HEK293 (cell line): ENCODE data around the gene FRA10AC1.

ENCODE experiments used
- CTCF ChIA-PET: fragments of 350-600 bp; formaldehyde crosslinking; extraction: SDS; loops from one replicate; lab custom pipeline; 2021; ENCODE audit warnings: antibody characterized with exemption; lab: Yijun Ruan, JAX
- POLR2A ChIA-PET: fragments of 300-600 bp; formaldehyde crosslinking; extraction: SDS; loops from one replicate; lab custom pipeline; 2020; ENCODE audit warnings: antibody characterized with exemption, inconsistent platforms; lab: Yijun Ruan, JAX
- H3K27ac ChIP-seq: fragments of 200-500 bp; sonication (Bioruptor generic); 2 replicates; pipeline ENCODE4 v1.5.1; 2014; ENCODE audit warnings: low read depth, low read length, control low read depth, inconsistent platforms; ENCODE audit errors: extremely low read depth
- H3K36me3 ChIP-seq, 2 experiments: fragments of 200-500 bp in 1 of 2; sonication (Bioruptor generic) in 1 of 2; 1 replicate in 1 of 2; 2 replicates in 1 of 2; pipeline ENCODE4 v1.5.1; 2014 to 2017; ENCODE audit warnings: inconsistent platforms in 2 of 2, low read length in 2 of 2; ENCODE audit not compliant: control insufficient read depth in 2 of 2, insufficient read depth in 1 of 2
- H3K4me1 ChIP-seq: fragments of 200-500 bp; sonication (Bioruptor generic); 2 replicates; pipeline ENCODE4 v1.5.1; 2014; ENCODE audit warnings: mild to moderate bottlenecking, low read length, inconsistent platforms; ENCODE audit not compliant: control insufficient read depth, insufficient read depth
- H3K4me3 ChIP-seq: 2 replicates; pipeline ENCODE4 v1.5.1; 2011; ENCODE audit warnings: low read depth, mild to moderate bottlenecking, control low read depth, low read length, moderate library complexity
- H3K9me3 ChIP-seq: fragments of 200-500 bp; sonication (Bioruptor generic); 2 replicates; pipeline ENCODE4 v1.5.1; 2014; ENCODE audit warnings: low read depth, low read length, inconsistent platforms; ENCODE audit not compliant: control insufficient read depth, insufficient read depth
- HOXD13 ChIP-seq: sonication (generic); formaldehyde crosslinking; IDR thresholded peaks from 2 replicates; pipeline ENCODE4 v1.8.0; 2022; ENCODE audit warnings: missing genetic modification reagents, borderline replicate concordance
- ZEB2 ChIP-seq: fragments of 450-650 bp; formaldehyde crosslinking; IDR thresholded peaks from 2 replicates; pipeline ENCODE4 v1.5.1; 2016; ENCODE audit warnings: missing biosample characterization, missing genetic modification characterization
- ZFHX2 ChIP-seq: fragments of 450-650 bp; formaldehyde crosslinking; conservative IDR thresholded peaks from 2 replicates; pipeline ENCODE4 v1.5.1; 2016; ENCODE audit warnings: missing biosample characterization, missing genetic modification characterization
- ZNF10 ChIP-seq: fragments of 450-650 bp; formaldehyde crosslinking; IDR thresholded peaks from 2 replicates; pipeline ENCODE4 v1.5.1; 2017; ENCODE audit warnings: missing biosample characterization, missing genetic modification characterization
- ZNF155 ChIP-seq: fragments of 450-650 bp; formaldehyde crosslinking; IDR thresholded peaks from 2 replicates; pipeline ENCODE4 v1.5.1; 2016; ENCODE audit warnings: missing biosample characterization, missing genetic modification characterization
- ZNF341 ChIP-seq: fragments of 450-650 bp; formaldehyde crosslinking; IDR thresholded peaks from 2 replicates; pipeline ENCODE4; 2016; ENCODE audit warnings: low read depth, missing biosample characterization, missing genetic modification characterization
- ZNF37A ChIP-seq: fragments of 450-650 bp; IDR thresholded peaks from 2 replicates; pipeline ENCODE4 v1.5.1; 2018; ENCODE audit warnings: missing biosample characterization, missing genetic modification characterization
- ZNF416 ChIP-seq: fragments of 450-650 bp; formaldehyde crosslinking; IDR thresholded peaks from 2 replicates; pipeline ENCODE4 v1.5.1; 2016; ENCODE audit warnings: missing biosample characterization, missing genetic modification characterization
- ZNF423 ChIP-seq: fragments of 450-650 bp; formaldehyde crosslinking; IDR thresholded peaks from 2 replicates; pipeline ENCODE4 v1.5.1; 2016; ENCODE audit warnings: missing biosample characterization, missing genetic modification characterization
- ZNF670 ChIP-seq: fragments of 450-650 bp; formaldehyde crosslinking; IDR thresholded peaks from 2 replicates; pipeline ENCODE4 v1.5.1; 2016; ENCODE audit warnings: missing biosample characterization, missing genetic modification characterization, low read depth
- ZNF792 ChIP-seq: fragments of 450-650 bp; formaldehyde crosslinking; IDR thresholded peaks from 2 replicates; pipeline ENCODE4 v1.5.1; 2016; ENCODE audit warnings: missing biosample characterization, missing genetic modification characterization
- ZNF843 ChIP-seq: fragments of 450-650 bp; formaldehyde crosslinking; IDR thresholded peaks from 2 replicates; pipeline ENCODE4 v1.5.1; 2016; ENCODE audit warnings: missing biosample characterization, missing genetic modification characterization
- TF ChIP-seq, protein P1 (sequence below): fragments of 450-650 bp; formaldehyde crosslinking; optimal IDR thresholded peaks from 2 replicates; pipeline ENCODE3; 2016; ENCODE audit warnings: missing biosample characterization, mild to moderate bottlenecking, missing genetic modification characterization
- TF ChIP-seq, protein P2 (sequence below): fragments of 450-650 bp; formaldehyde crosslinking; IDR thresholded peaks from 2 replicates; pipeline ENCODE4 v1.5.1; 2016; ENCODE audit warnings: missing biosample characterization, missing genetic modification characterization, low read depth
- TF ChIP-seq, protein P3 (sequence below): fragments of 450-650 bp; formaldehyde crosslinking; IDR thresholded peaks from 2 replicates; pipeline ENCODE4 v1.5.1; 2016; ENCODE audit warnings: missing biosample characterization, missing genetic modification characterization
- TF ChIP-seq, protein P4 (sequence below): fragments of 450-650 bp; formaldehyde crosslinking; IDR thresholded peaks from 2 replicates; pipeline ENCODE4 v1.5.1; 2016; ENCODE audit warnings: missing biosample characterization, missing genetic modification characterization, borderline replicate concordance

FRA10AC1 gene

DNA sequence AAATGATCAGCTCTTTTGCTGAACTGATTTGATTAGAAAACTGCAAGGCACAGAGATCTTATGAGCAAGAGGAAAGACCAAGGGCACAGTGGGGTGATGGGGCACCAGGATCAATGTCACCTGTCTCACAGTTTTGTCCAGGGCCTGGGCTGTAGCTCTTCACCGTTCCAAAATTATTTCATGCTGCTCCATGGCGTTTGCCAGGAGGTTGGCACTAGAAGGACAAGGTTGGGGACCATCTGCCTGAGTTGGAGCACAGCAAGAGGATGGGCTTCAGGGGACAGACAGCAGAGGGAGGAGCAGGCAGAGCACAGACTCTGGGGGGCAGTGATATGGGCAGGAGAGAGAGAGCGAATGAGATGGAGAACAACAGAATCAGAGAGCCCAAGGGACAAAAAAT lies 17.5 kb upstream of the FRA10AC1 start:
- H3K4me3 ChIP-seq, result no peak overlapping the region
- no peaks in the 10 kb centered on the region for H3K4me1 ChIP-seq
- H3K27ac ChIP-seq, result no peak overlapping the region
- TF ChIP-seq, protein P1, sequence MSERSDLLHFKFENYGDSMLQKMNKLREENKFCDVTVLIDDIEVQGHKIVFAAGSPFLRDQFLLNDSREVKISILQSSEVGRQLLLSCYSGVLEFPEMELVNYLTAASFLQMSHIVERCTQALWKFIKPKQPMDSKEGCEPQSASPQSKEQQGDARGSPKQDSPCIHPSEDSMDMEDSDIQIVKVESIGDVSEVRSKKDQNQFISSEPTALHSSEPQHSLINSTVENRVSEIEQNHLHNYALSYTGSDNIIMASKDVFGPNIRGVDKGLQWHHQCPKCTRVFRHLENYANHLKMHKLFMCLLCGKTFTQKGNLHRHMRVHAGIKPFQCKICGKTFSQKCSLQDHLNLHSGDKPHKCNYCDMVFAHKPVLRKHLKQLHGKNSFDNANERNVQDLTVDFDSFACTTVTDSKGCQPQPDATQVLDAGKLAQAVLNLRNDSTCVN, result no peak
- TF ChIP-seq ZNF792 (no peak), ZNF341 (tag by site-specific recombination) (no peak), HOXD13 (no peak), ZEB2 (no peak), ZNF843 (tag by site-specific recombination) (no peak), ZNF10 (no peak), ZNF37A (tag by site-specific recombination) (no peak), ZNF423 (tag by site-specific recombination) (no peak), ZNF155 (tag by site-specific recombination) (no peak)
- TF ChIP-seq, protein P2, sequence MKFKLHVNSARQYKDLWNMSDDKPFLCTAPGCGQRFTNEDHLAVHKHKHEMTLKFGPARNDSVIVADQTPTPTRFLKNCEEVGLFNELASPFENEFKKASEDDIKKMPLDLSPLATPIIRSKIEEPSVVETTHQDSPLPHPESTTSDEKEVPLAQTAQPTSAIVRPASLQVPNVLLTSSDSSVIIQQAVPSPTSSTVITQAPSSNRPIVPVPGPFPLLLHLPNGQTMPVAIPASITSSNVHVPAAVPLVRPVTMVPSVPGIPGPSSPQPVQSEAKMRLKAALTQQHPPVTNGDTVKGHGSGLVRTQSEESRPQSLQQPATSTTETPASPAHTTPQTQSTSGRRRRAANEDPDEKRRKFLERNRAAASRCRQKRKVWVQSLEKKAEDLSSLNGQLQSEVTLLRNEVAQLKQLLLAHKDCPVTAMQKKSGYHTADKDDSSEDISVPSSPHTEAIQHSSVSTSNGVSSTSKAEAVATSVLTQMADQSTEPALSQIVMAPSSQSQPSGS (tag by site-specific recombination), result no peak
- no peaks in the 10 kb centered on the region for H3K36me3 ChIP-seq
- H3K9me3 ChIP-seq, result no peaks in the 10 kb centered on the region
- POLR2A ChIA-PET, result interaction anchor here (1.0 to 1.2 kb wide), 2 partner anchors 10 to 17 kb away, joined by 3 read pairs; partner anchors contain the start of gene FRA10AC1
- CTCF ChIA-PET, result interaction anchor here (1.0 to 3.7 kb wide), 2 partner anchors 27 to 96 kb away, joined by 3 to 14 read pairs; no protein-coding TSS in a partner anchor

DNA sequence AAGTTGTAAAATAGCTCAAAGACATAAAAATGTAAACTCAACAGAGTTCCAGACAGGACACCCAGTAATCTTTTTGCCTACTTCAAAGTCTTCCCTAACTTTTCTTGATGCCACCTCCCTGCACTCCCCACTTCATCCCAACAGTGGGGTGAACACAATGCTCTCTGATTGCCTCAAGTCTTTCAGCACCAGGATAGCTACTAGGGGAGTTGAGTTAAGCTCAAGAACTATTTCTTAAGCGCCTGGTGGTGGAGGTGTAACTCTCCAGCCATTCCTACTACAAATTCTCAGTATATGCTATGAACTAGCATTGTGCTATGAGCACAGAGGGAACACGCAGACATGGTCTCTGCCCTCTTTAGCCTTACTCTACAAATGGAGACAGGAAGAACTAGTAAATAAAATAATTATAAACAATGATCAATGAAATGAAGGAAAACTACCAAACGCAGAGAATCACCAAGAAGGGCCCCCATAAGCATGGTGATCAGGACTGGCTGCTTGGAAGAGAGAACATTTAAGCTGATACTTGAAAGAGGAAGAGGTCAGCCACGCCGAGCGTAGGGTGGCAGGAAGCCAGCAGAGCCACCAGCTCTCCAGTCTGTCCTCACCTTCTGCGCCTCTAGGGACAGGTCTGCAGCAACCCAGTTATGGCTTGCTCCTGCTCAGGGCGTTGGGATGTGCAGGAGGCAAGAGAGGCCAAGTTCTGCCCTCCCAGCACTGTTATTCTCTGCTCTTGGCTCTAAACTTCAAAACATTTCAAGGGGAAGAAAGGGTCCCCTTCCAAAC lies 16.7 kb upstream of the FRA10AC1 start:
- no peak for TF ChIP-seq ZNF670
- TF ChIP-seq, protein P3, sequence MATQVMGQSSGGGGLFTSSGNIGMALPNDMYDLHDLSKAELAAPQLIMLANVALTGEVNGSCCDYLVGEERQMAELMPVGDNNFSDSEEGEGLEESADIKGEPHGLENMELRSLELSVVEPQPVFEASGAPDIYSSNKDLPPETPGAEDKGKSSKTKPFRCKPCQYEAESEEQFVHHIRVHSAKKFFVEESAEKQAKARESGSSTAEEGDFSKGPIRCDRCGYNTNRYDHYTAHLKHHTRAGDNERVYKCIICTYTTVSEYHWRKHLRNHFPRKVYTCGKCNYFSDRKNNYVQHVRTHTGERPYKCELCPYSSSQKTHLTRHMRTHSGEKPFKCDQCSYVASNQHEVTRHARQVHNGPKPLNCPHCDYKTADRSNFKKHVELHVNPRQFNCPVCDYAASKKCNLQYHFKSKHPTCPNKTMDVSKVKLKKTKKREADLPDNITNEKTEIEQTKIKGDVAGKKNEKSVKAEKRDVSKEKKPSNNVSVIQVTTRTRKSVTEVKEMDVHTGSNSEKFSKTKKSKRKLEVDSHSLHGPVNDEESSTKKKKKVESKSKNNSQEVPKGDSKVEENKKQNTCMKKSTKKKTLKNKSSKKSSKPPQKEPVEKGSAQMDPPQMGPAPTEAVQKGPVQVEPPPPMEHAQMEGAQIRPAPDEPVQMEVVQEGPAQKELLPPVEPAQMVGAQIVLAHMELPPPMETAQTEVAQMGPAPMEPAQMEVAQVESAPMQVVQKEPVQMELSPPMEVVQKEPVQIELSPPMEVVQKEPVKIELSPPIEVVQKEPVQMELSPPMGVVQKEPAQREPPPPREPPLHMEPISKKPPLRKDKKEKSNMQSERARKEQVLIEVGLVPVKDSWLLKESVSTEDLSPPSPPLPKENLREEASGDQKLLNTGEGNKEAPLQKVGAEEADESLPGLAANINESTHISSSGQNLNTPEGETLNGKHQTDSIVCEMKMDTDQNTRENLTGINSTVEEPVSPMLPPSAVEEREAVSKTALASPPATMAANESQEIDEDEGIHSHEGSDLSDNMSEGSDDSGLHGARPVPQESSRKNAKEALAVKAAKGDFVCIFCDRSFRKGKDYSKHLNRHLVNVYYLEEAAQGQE, result peak; percentile 56; the same call in 1 of the 2 replicates
- no peaks in the 10 kb centered on the region for H3K4me1 ChIP-seq
- CTCF ChIA-PET, result interaction anchor here (0.6 to 1.0 kb wide), 2 partner anchors 28 to 139 kb away, joined by 3 to 4 read pairs; no protein-coding TSS in a partner anchor
- H3K36me3 ChIP-seq, result no peaks in the 10 kb centered on the region
- H3K27ac ChIP-seq, result no peak overlapping the region
- H3K4me3 ChIP-seq, result no peak overlapping the region
- POLR2A ChIA-PET, result interaction anchor here (1.2 kb wide), 1 partner anchor 17 kb away, joined by 3 read pairs; the partner anchor contains the start of gene FRA10AC1
- H3K9me3 ChIP-seq, result no peaks in the 10 kb centered on the region

DNA sequence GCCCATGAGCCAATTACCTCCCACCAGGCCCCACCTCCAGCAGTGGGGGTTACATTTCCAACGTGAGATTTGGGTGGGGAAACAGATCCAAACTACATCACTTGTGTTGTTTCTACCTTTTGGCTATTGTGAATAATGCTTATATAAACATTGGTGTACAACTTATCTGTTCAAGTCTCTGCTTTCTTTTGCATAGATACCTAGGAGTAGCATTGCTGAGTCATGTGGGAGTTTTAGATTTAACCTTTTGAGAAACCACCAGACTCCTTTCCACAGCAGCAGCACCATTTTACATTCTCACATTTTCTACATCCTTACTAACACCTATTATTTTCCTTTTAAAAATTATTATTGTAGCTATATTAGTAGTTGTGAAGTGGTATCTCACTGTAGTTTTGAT lies 14.4 kb upstream of the FRA10AC1 start:
- Histone ChIP-seq H3K27ac (no peak overlapping the region), H3K4me1 (no peaks in the 10 kb centered on the region), H3K9me3 (no peaks in the 10 kb centered on the region), H3K36me3 (no peaks in the 10 kb centered on the region), H3K4me3 (no peak overlapping the region)
- POLR2A ChIA-PET, result interaction anchor here (0.7 kb wide), 1 partner anchor 33 kb away, joined by 6 read pairs; no protein-coding TSS in a partner anchor
- CTCF ChIA-PET, result no interaction called here
- TF ChIP-seq ZNF416, result no peak
- no peak for TF ChIP-seq ZNF792
- TF ChIP-seq ZFHX2 (tag by site-specific recombination), result no peak
- TF ChIP-seq, protein P4, sequence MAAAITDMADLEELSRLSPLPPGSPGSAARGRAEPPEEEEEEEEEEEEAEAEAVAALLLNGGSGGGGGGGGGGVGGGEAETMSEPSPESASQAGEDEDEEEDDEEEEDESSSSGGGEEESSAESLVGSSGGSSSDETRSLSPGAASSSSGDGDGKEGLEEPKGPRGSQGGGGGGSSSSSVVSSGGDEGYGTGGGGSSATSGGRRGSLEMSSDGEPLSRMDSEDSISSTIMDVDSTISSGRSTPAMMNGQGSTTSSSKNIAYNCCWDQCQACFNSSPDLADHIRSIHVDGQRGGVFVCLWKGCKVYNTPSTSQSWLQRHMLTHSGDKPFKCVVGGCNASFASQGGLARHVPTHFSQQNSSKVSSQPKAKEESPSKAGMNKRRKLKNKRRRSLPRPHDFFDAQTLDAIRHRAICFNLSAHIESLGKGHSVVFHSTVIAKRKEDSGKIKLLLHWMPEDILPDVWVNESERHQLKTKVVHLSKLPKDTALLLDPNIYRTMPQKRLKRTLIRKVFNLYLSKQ (tag by site-specific recombination), result no peak
- TF ChIP-seq, protein P3, result no peak
- TF ChIP-seq, protein P1, result no peak
- no peak for TF ChIP-seq ZNF843 (tag by site-specific recombination)
